Sigmoid colon (tissue), 7 donors: ENCODE results near the gene NANOGP8. TPM values are rescaled to one million over a fixed set of nuclear protein-coding genes. Genes with fewer than 3 reads are reported as not detected.

Experiments used
- DNase-seq: peaks from one replicate; pipeline ENCODE4 v3.0.0-alpha.2; 2019
- H3K27ac ChIP-seq, 4 donors: fragments of 200-600 bp; sonication (generic); one replicate each; pipeline ENCODE4 v1.5.1; 2016 to 2019; ENCODE audit warnings: mild to moderate bottlenecking in 1 of 4
- H3K27me3 ChIP-seq, 3 donors: fragments of 200-600 bp; sonication (generic); one replicate each; pipeline ENCODE4 v1.5.1; 2019; ENCODE audit warnings: mild to moderate bottlenecking in 1 of 3
- H3K36me3 ChIP-seq, 4 donors: fragments of 200-600 bp; sonication (generic); one replicate each; pipeline ENCODE4 v1.5.1; 2016 to 2019
- H3K4me1 ChIP-seq, 4 donors: fragments of 200-600 bp; sonication (generic); one replicate each; pipeline ENCODE4 v1.5.1; 2017 to 2019
- H3K4me3 ChIP-seq, 4 donors: fragments of 200-600 bp; sonication (generic); one replicate each; pipeline ENCODE4 v1.5.1; 2017 to 2019; ENCODE audit warnings: mild to moderate bottlenecking in 2 of 4, moderate library complexity in 1 of 4
- H3K9me3 ChIP-seq, 4 donors: fragments of 200-600 bp in 3 of 4; sonication (generic) in 3 of 4; one replicate each; pipeline versions ENCODE4 v1.5.1 to v1.6.1; 2013 to 2019
- CTCF ChIP-seq, 4 experiments: fragments of 450-650 bp in 3 of 4; fragments of 200-600 bp in 1 of 4; IDR thresholded peaks; one replicate each; pipeline ENCODE4 v1.5.1; 2016 to 2019; ENCODE audit warnings: antibody characterized with exemption in 4 of 4, mild to moderate bottlenecking in 3 of 4, moderate library complexity in 2 of 4
- EP300 ChIP-seq, 4 donors: sonication (generic); formaldehyde crosslinking; IDR thresholded peaks; one replicate each; pipeline ENCODE4 v1.6.1; 2017; ENCODE audit warnings: antibody characterized with exemption in 4 of 4
- POLR2A ChIP-seq, 2 donors: fragments of 450-650 bp; IDR thresholded peaks; one replicate each; pipeline ENCODE4 v1.6.1; 2016; ENCODE audit warnings: antibody characterized with exemption in 2 of 2, mild to moderate bottlenecking in 2 of 2, moderate library complexity in 2 of 2
- POLR2AphosphoS5 ChIP-seq, 4 donors: sonication (generic); formaldehyde crosslinking; IDR thresholded peaks; one replicate each; pipeline ENCODE4 v1.6.1; 2017; ENCODE audit warnings: antibody characterized with exemption in 4 of 4
- WGBS, 2 donors: extraction: QIAGEN DNeasy Blood & Tissue Kit; methylation state at CpG; one replicate each; pipeline ENCODE4 v1.1.7; 2013; 5-methylcytosine and 5-hydroxymethylcytosine counted together
- intact Hi-C: fragments of 100-400 bp; cut with DNase I; formaldehyde crosslinking; loops from one replicate; pipeline ENCODE4 v1.15.1; 2023
- polyA plus RNA-seq, 3 donors: library from polyadenylated mRNA; stranded (reverse); fragments of 200-250 nt; gene quantifications; one replicate each; pipeline ENCODE4 v1.2.3, GENCODE V29; 2013
- total RNA-seq, 4 donors: library from RNA; depleted of rRNA; stranded (reverse); fragments of >200 nt; gene quantifications; one replicate each; pipeline ENCODE4 v1.1.0, GENCODE V29; 2016
- donor health status: healthy with polysubstance abuse.
- donor health status: Bipolar disorder and iron deficiency.
- donor health status: healthy.

Gene NANOGP8
- total and polyA plus RNA-seq, 7 donors = 0.15 to 2.2 (median 1.2) TPM; not detected in 4

GRCh38 chr15:35126236-35126635, 41.1 kb upstream of the NANOGP8 start:
- no peaks in the 10 kb centered on the region for H3K36me3 ChIP-seq
- 90 to 99% methylated on average over 1 of the region's 1 CpG for WGBS, 2 donors
- intact Hi-C loops = no loop called here

GRCh38 chr15:35123743-35124142, 38.6 kb upstream of the NANOGP8 start:
- H3K36me3 ChIP-seq = no peaks in the 10 kb centered on the region
- TF ChIP-seq POLR2A (IDR thresholded peaks at IDR 0.05) = no peak
- no peak for TF ChIP-seq CTCF (IDR thresholded peaks at IDR 0.05)
- no peak for TF ChIP-seq POLR2AphosphoS5 (IDR thresholded peaks at IDR 0.05)
- TF ChIP-seq EP300 (IDR thresholded peaks at IDR 0.05) = no peak
- no peaks in the 10 kb centered on the region for H3K27me3 ChIP-seq
- H3K4me1 ChIP-seq = no peaks in the 10 kb centered on the region
- H3K27ac ChIP-seq = no peak overlapping the region
- DNase-seq = no peak
- H3K4me3 ChIP-seq = no peak overlapping the region
- no peaks in the 10 kb centered on the region for H3K9me3 ChIP-seq
- intact Hi-C loops = no loop called here

More at GRCh38 chr15:35126236-35126635, 41.1 kb upstream of the NANOGP8 start:
- no peak overlapping the region for H3K27ac ChIP-seq
- no peaks in the 10 kb centered on the region for H3K9me3 ChIP-seq
- DNase-seq = no peak
- H3K4me1 ChIP-seq = no peaks in the 10 kb centered on the region
- no peak overlapping the region for H3K4me3 ChIP-seq
- no peak for TF ChIP-seq EP300 (IDR thresholded peaks at IDR 0.05)
- no peak for TF ChIP-seq POLR2A (IDR thresholded peaks at IDR 0.05)
- no peak for TF ChIP-seq POLR2AphosphoS5 (IDR thresholded peaks at IDR 0.05)
- no peak for TF ChIP-seq CTCF (IDR thresholded peaks at IDR 0.05)
- H3K27me3 ChIP-seq = no peaks in the 10 kb centered on the region

GRCh38 chr15:35121611-35122359, 36.7 kb upstream of the NANOGP8 start:
- Histone ChIP-seq H3K4me3 (no peak overlapping the region), H3K27me3 (no peaks in the 10 kb centered on the region), H3K36me3 (no peaks in the 10 kb centered on the region), H3K9me3 (no peaks in the 10 kb centered on the region), H3K27ac (no peak overlapping the region), H3K4me1 (no peaks in the 10 kb centered on the region)
- 94 to 95% methylated on average over 47 of the region's 47 CpGs for WGBS, 2 donors
- peak; percentile 54 for DNase-seq
- intact Hi-C loops = no loop called here
- no peak for TF ChIP-seq POLR2A (IDR thresholded peaks at IDR 0.05)
- no peak for TF ChIP-seq CTCF (IDR thresholded peaks at IDR 0.05)
- no peak for TF ChIP-seq EP300 (IDR thresholded peaks at IDR 0.05)
- no peak for TF ChIP-seq POLR2AphosphoS5 (IDR thresholded peaks at IDR 0.05)

- no peak for DNase-seq
- H3K4me1 ChIP-seq = peaks cover 0 to under 1% (median 0%) of the 10 kb centered on the region in 4 donors
- no peaks in the 10 kb centered on the region for H3K27me3 ChIP-seq
- 95 to 97% methylated on average over 6 of the region's 6 CpGs for WGBS, 2 donors
- H3K4me3 ChIP-seq = no peak overlapping the region
- H3K36me3 ChIP-seq = no peaks in the 10 kb centered on the region
- no peak for TF ChIP-seq EP300 (IDR thresholded peaks at IDR 0.05)
- no peak for TF ChIP-seq POLR2AphosphoS5 (IDR thresholded peaks at IDR 0.05)
- TF ChIP-seq CTCF (IDR thresholded peaks at IDR 0.05) = no peak
- no peak for TF ChIP-seq POLR2A (IDR thresholded peaks at IDR 0.05)
- H3K9me3 ChIP-seq = no peaks in the 10 kb centered on the region
- intact Hi-C loops = no loop called here
- H3K27ac ChIP-seq = no peak overlapping the region
Observed at GRCh38 chr15:35120173-35120572, 35.1 kb upstream of the NANOGP8 start.

- intact Hi-C loops = no loop called here
- 55 to 78% methylated on average over 2 of the region's 2 CpGs for WGBS, 2 donors
- H3K27ac ChIP-seq = no peak overlapping the region
- H3K4me3 ChIP-seq = no peak overlapping the region
- H3K27me3 ChIP-seq = no peaks in the 10 kb centered on the region
- DNase-seq = no peak
- no peak for TF ChIP-seq CTCF (IDR thresholded peaks at IDR 0.05)
- no peak for TF ChIP-seq POLR2A (IDR thresholded peaks at IDR 0.05)
- H3K36me3 ChIP-seq = no peaks in the 10 kb centered on the region
- H3K9me3 ChIP-seq = no peaks in the 10 kb centered on the region
- H3K4me1 ChIP-seq = peaks cover 0 to 4% (median 0%) of the 10 kb centered on the region in 4 donors
Observed at GRCh38 chr15:35118960-35119359, 33.9 kb upstream of the NANOGP8 start.
